MM.1S (cell line): ENCODE results near the gene CNFN.

ENCODE experiments used
- DNase-seq: peaks from one replicate; pipeline ENCODE4 v3.0.0-alpha.2; 2015
- H2AFZ ChIP-seq: fragments of 300-600 bp; sonication (generic); 2 replicates; pipeline ENCODE4 v1.6.0; 2016; ENCODE audit warnings: antibody characterized with exemption, low read length
- H3F3A ChIP-seq: fragments of 300-600 bp; sonication (generic); 2 replicates; pipeline ENCODE4 v1.6.1; 2016; ENCODE audit warnings: mild to moderate bottlenecking, antibody characterized with exemption, low read length, moderate library complexity, mixed read lengths; ENCODE audit not compliant: insufficient read depth
- H3K27ac ChIP-seq: fragments of 300-600 bp; sonication (generic); 2 replicates; pipeline ENCODE4 v1.5.1; 2016; ENCODE audit warnings: mild to moderate bottlenecking, low read length
- H3K27me3 ChIP-seq: fragments of 300-600 bp; sonication (generic); replicated peaks from 2 replicates; pipeline ENCODE4 v1.6.0; 2016; ENCODE audit warnings: low read length; ENCODE audit not compliant: insufficient read depth
- H3K36me3 ChIP-seq: fragments of 300-600 bp; sonication (generic); replicated peaks from 2 replicates; pipeline ENCODE4 v1.6.1; 2016; ENCODE audit warnings: mild to moderate bottlenecking, low read length, mixed read lengths; ENCODE audit not compliant: insufficient read depth
- H3K4me1 ChIP-seq: fragments of 300-600 bp; sonication (generic); 2 replicates; pipeline ENCODE4 v1.6.1; 2016; ENCODE audit warnings: low read length, mixed read lengths
- H3K4me2 ChIP-seq: fragments of 300-600 bp; sonication (generic); 2 replicates; pipeline ENCODE4 v1.6.0; 2016; ENCODE audit warnings: low read depth, low read length
- H3K4me3 ChIP-seq: fragments of 300-600 bp; sonication (generic); 2 replicates; pipeline ENCODE4 v1.5.1; 2016; ENCODE audit warnings: low read length, mixed read lengths
- H3K79me2 ChIP-seq: fragments of 300-600 bp; sonication (generic); 2 replicates; pipeline ENCODE4 v1.6.1; 2016; ENCODE audit warnings: mixed run types, low read length, mixed read lengths
- H3K9ac ChIP-seq: fragments of 300-600 bp; sonication (generic); 2 replicates; pipeline ENCODE4 v1.6.1; 2016; ENCODE audit warnings: low read length, mixed read lengths
- H3K9me2 ChIP-seq: fragments of 300-600 bp; sonication (generic); replicated peaks from 2 replicates; pipeline ENCODE4 v1.6.1; 2016; ENCODE audit warnings: mild to moderate bottlenecking, low read length, mixed read lengths; ENCODE audit not compliant: insufficient read depth
- H3K9me3 ChIP-seq: fragments of 300-600 bp; sonication (generic); replicated peaks from 2 replicates; pipeline ENCODE4 v1.6.1; 2016; ENCODE audit warnings: mild to moderate bottlenecking, low read length, mixed read lengths; ENCODE audit not compliant: insufficient read depth
- H4K20me1 ChIP-seq: fragments of 300-600 bp; sonication (generic); 2 replicates; pipeline ENCODE4 v1.6.1; 2016; ENCODE audit warnings: mild to moderate bottlenecking, low read length, moderate library complexity, mixed read lengths; ENCODE audit not compliant: insufficient read depth
- CTCF ChIP-seq: fragments of 300-600 bp; sonication (generic); IDR thresholded peaks from 2 replicates; pipeline ENCODE4 v1.5.1; 2016; ENCODE audit warnings: antibody characterized with exemption, low read length, mixed read lengths
- EZH2 ChIP-seq: fragments of 300-600 bp; sonication (generic); optimal IDR thresholded peaks from 2 replicates; pipeline ENCODE3; 2017; ENCODE audit warnings: low read depth, mild to moderate bottlenecking, antibody characterized with exemption, low read length, mixed read lengths
- EZH2phosphoT487 ChIP-seq: fragments of 300-600 bp; sonication (generic); IDR thresholded peaks from 2 replicates; pipeline ENCODE4 v1.6.1; 2018; ENCODE audit warnings: antibody characterized with exemption, low read length

Gene CNFN

DNA sequence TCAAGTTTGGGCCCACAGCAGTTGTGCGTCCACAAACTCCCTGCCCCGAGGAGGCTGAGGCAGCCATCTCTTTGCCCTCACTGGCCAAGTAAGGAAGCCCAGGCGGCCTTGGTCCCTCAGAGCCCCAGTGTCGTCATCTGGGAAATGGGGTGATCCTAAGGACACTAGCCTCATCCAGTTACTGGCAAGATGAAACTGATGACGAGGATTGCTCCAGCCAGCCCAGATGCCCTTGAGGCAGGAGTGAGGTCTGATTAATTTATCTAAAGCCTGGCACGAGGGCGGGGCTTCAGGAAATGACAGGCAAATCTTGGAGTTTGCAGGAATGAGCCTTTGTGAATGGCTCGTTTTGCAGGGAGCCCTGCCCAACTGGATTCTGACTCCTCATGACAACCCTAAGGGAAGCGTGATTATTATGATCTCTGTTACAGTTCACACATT lies 31.5 kb upstream of the CNFN start:
- H4K20me1 ChIP-seq, result no peaks in the 10 kb centered on the region
- peaks cover 15% of the 10 kb centered on the region for H3K4me1 ChIP-seq
- no peaks in the 10 kb centered on the region for H3K27me3 ChIP-seq
- peak overlapping the region; percentile 93; the same call in 1 of the 2 replicates for H3K4me3 ChIP-seq
- no peak overlapping the region for H3K9ac ChIP-seq
- no peaks in the 10 kb centered on the region for H3K9me2 ChIP-seq
- H2AFZ ChIP-seq, result no peak overlapping the region
- H3K9me3 ChIP-seq, result no peaks in the 10 kb centered on the region
- no peak overlapping the region for H3K27ac ChIP-seq
- DNase-seq, result no peak
- peak overlapping the region; percentile 96 for H3K4me2 ChIP-seq
- TF ChIP-seq EZH2, result no peak
- TF ChIP-seq CTCF, result no peak
- no peak for TF ChIP-seq EZH2phosphoT487
- no peaks in the 10 kb centered on the region for H3K36me3 ChIP-seq
- peaks cover 26% of the 10 kb centered on the region for H3K79me2 ChIP-seq
- H3F3A ChIP-seq, result peaks cover 13% of the 10 kb centered on the region; the same call in 1 of the 2 replicates

GRCh38 chr19:42421101-42421500 lies 31.0 kb upstream of the CNFN start:
- Histone ChIP-seq H3K4me3 (no peak overlapping the region), H3K9me2 (no peaks in the 10 kb centered on the region), H3K9ac (no peak overlapping the region), H4K20me1 (no peaks in the 10 kb centered on the region), H3K27ac (no peak overlapping the region), H3F3A (peaks cover 13% of the 10 kb centered on the region; the same call in 1 of the 2 replicates), H3K9me3 (no peaks in the 10 kb centered on the region), H3K4me1 (peaks cover 15% of the 10 kb centered on the region), H3K36me3 (no peaks in the 10 kb centered on the region), H3K79me2 (peaks cover 26% of the 10 kb centered on the region), H3K27me3 (no peaks in the 10 kb centered on the region), H3K4me2 (no peak overlapping the region), H2AFZ (no peak overlapping the region)
- no peak for DNase-seq
- TF ChIP-seq EZH2phosphoT487, result no peak
- no peak for TF ChIP-seq CTCF
- TF ChIP-seq EZH2, result no peak

DNA sequence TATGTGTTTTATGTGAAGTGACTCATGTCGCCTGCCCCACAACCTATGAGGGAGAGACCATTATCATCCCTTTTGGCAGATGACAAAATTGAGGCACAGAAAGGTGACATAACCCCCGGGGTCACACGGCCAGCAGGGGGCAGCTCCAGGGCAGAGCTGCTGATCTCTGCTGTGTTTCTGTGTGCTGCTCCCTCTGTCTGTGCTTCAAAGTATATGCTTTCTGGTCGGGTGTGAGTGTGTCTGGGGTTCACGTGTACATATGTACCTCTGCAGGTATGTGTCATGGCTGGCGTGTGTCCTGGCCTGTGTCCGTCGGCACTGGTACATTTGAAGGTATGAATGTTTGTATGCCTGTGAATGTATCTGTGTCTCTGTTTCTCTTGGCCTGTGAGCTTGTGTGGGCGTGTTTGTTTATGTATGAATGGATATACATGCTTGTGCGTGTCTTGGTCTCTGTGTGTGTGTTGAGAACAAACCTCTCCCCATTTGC lies 30.0 kb upstream of the CNFN start:
- Histone ChIP-seq H3K4me2 (no peak overlapping the region), H3K9me2 (no peaks in the 10 kb centered on the region), H3K4me1 (peaks cover 15% of the 10 kb centered on the region), H3K27me3 (no peaks in the 10 kb centered on the region), H3K36me3 (no peaks in the 10 kb centered on the region), H3K27ac (no peak overlapping the region), H3K79me2 (peaks cover 26% of the 10 kb centered on the region), H3K9ac (no peak overlapping the region), H2AFZ (no peak overlapping the region), H4K20me1 (no peaks in the 10 kb centered on the region), H3K4me3 (no peak overlapping the region), H3F3A (peaks cover 13% of the 10 kb centered on the region; the same call in 1 of the 2 replicates), H3K9me3 (no peaks in the 10 kb centered on the region)
- TF ChIP-seq CTCF, result peak; percentile 98
- TF ChIP-seq EZH2phosphoT487, result no peak
- TF ChIP-seq EZH2, result no peak
- DNase-seq, result peak; percentile 87
